DOHH2 (cell line): ENCODE measurements around the gene TEX35.

Experiments
- EZH2phosphoT487 ChIP-seq: fragments of 200-600 bp; sonication (generic); IDR thresholded peaks from 2 replicates; pipeline ENCODE4 v1.6.1; 2017; ENCODE audit warnings: borderline replicate concordance, mild to moderate bottlenecking, antibody characterized with exemption, low read length, moderate library complexity, mixed read lengths
- TF ChIP-seq, protein P1 (sequence below): fragments of 200-600 bp; sonication (generic); IDR thresholded peaks from one replicate; pipeline ENCODE4 v1.5.1; 2014; ENCODE audit warnings: antibody characterized with exemption, mild to moderate bottlenecking, low read depth, low read length; ENCODE audit not compliant: poor library complexity, severe bottlenecking

DNA sequence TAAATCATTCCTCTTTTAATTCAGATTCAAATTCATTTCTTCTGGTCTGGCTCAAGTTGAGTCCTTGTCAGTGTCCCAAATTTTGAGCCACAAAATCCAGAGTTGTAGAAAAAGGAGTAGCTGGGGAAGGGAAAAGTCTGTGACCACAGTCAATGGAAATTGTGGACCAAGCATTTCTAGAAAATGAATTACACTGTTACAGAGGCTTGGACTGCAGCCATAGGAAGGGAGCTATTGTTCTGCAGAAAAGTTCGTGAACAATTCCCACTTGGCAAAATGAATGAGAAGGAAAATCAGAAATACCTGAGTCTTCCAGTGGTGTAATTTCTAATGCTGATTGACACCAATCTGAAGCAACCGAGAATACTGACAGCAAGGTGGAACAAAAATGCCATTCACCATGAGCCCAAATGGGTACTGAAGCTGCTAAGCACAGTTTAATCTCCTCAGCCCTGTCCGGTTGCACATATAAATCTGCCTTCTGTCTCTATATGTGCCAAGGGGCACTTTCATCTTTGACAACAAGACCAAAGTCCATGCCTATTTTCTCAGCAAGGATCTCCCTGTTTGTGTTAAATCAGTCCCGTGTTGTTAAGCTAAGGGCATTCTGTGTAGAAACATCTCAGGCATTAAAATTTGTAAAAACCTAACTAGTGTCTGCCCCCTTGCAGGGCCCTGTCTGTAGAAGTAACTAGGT is 51.3 kb downstream of the TEX35 start:
- TF ChIP-seq, protein P1, sequence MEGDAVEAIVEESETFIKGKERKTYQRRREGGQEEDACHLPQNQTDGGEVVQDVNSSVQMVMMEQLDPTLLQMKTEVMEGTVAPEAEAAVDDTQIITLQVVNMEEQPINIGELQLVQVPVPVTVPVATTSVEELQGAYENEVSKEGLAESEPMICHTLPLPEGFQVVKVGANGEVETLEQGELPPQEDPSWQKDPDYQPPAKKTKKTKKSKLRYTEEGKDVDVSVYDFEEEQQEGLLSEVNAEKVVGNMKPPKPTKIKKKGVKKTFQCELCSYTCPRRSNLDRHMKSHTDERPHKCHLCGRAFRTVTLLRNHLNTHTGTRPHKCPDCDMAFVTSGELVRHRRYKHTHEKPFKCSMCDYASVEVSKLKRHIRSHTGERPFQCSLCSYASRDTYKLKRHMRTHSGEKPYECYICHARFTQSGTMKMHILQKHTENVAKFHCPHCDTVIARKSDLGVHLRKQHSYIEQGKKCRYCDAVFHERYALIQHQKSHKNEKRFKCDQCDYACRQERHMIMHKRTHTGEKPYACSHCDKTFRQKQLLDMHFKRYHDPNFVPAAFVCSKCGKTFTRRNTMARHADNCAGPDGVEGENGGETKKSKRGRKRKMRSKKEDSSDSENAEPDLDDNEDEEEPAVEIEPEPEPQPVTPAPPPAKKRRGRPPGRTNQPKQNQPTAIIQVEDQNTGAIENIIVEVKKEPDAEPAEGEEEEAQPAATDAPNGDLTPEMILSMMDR: no peak
- no peak for TF ChIP-seq EZH2phosphoT487
